HUDEP-2 (cell line): ENCODE results near the gene TPPP.
"Not testable (repeated sequence)": the region's sequence is repeated elsewhere in the genome, so short reads cannot be mapped to it uniquely, and the experiment has no call there.

ENCODE experiments used
- DNase-seq, 76 experiments: peaks; one replicate each; lab custom pipeline; 2025; ENCODE audit not compliant: unreplicated experiment in 76 of 76; lab: John Stamatoyannopoulos, UW

The TPPP gene

GRCh38 chr5:695475-695874, 2.3 kb upstream of the TPPP start:
- DNase-seq: not testable (repeated sequence)

- not testable (repeated sequence) for DNase-seq
These were observed 885 bp upstream of the TPPP start for GRCh38 chr5:694042-694431.

- DNase-seq: peak in 1 of 76 experiments; percentile 28
These were observed 567 bp downstream of the TPPP start for GRCh38 chr5:692529-693041.

- no peak for DNase-seq
These were observed 1.2 kb downstream of the TPPP start for GRCh38 chr5:691817-692528.

GRCh38 chr5:691049-691448, 2.1 kb downstream of the TPPP start:
- not testable (repeated sequence) for DNase-seq

GRCh38 chr5:690293-690692, 2.9 kb downstream of the TPPP start:
- not testable (repeated sequence) for DNase-seq

GRCh38 chr5:688348-689010, 4.7 kb downstream of the TPPP start:
- not testable (repeated sequence) for DNase-seq

- DNase-seq: not testable (repeated sequence)
These were observed 6.2 kb downstream of the TPPP start for GRCh38 chr5:686936-687335.

- DNase-seq: not testable (repeated sequence)
These were observed 7.0 kb downstream of the TPPP start for GRCh38 chr5:686172-686523.

GRCh38 chr5:685262-686171, 7.6 kb downstream of the TPPP start:
- DNase-seq: no peak

GRCh38 chr5:684751-685216, 8.4 kb downstream of the TPPP start:
- no peak for DNase-seq

GRCh38 chr5:683551-684481, 9.3 kb downstream of the TPPP start:
- no peak for DNase-seq

- DNase-seq: peak in 1 of 76 experiments; percentile 13
These were observed 10.3 kb downstream of the TPPP start for GRCh38 chr5:682651-683358.

- DNase-seq: not testable (repeated sequence)
These were observed 10.9 kb downstream of the TPPP start for GRCh38 chr5:682216-682615.

GRCh38 chr5:681317-682191, 11.6 kb downstream of the TPPP start:
- not testable (repeated sequence) for DNase-seq

- not testable (repeated sequence) for DNase-seq
These were observed 12.3 kb downstream of the TPPP start for GRCh38 chr5:680836-681235.

GRCh38 chr5:680118-680795, 12.9 kb downstream of the TPPP start:
- not testable (repeated sequence) for DNase-seq
